Stimulated activated CD4-positive, alpha-beta T cell treated with anti-CD3 and anti-CD28 coated beads, TNF-alpha, amount 100 ng/mL, for 4 hours (primary cell): ENCODE measurements around the gene INPP5J.
"Not testable (repeated sequence)": the region's sequence is repeated elsewhere in the genome, so short reads cannot be mapped to it uniquely, and the experiment has no call there.

Experiments
- DNase-seq, 3 experiments: peaks; one replicate each; pipeline ENCODE4 v3.0.0-alpha.2; 2020; ENCODE audit warnings: low read depth in 3 of 3

INPP5J gene

GRCh38 chr22:31122532-31123291 is at the start of gene INPP5J:
TSS of gene INPP5J (plus strand) at chr22:31122966. CDS start at chr22:31123015, 49 bp downstream.
- no peak for DNase-seq

- not testable (repeated sequence) for DNase-seq
Measured at GRCh38 chr22:31073125-31073524, 49.6 kb upstream of the INPP5J start.

GRCh38 chr22:31073545-31074145 is 49.1 kb upstream of the INPP5J start:
- not testable (repeated sequence) for DNase-seq

- no peak for DNase-seq
Measured at GRCh38 chr22:31075961-31076360, 46.8 kb upstream of the INPP5J start.

- no peak for DNase-seq
Measured at GRCh38 chr22:31077681-31078080, 45.1 kb upstream of the INPP5J start.

- DNase-seq: not testable (repeated sequence)
Measured at GRCh38 chr22:31078389-31078788, 44.4 kb upstream of the INPP5J start.

GRCh38 chr22:31079095-31079642 is 43.6 kb upstream of the INPP5J start:
- DNase-seq: no peak

GRCh38 chr22:31080164-31080847 is 42.5 kb upstream of the INPP5J start:
- no peak for DNase-seq

- peak; percentile 74 to 84 (median 79) for DNase-seq
Measured at GRCh38 chr22:31080848-31081649, 41.7 kb upstream of the INPP5J start, which contains the start of gene SMTN. TSS of gene SMTN (plus strand) at chr22:31081318. CDS start at chr22:31083259, 1,941 bp downstream.

- no peak for DNase-seq
Measured at GRCh38 chr22:31081963-31082605, 40.7 kb upstream of the INPP5J start.

- DNase-seq: peak; percentile 31 to 52 (median 39)
Measured at GRCh38 chr22:31082606-31083376, 40.0 kb upstream of the INPP5J start.

- DNase-seq: no peak
Measured at GRCh38 chr22:31083377-31083768, 39.4 kb upstream of the INPP5J start.

GRCh38 chr22:31083923-31084810 is 38.6 kb upstream of the INPP5J start:
- DNase-seq: no peak

GRCh38 chr22:31084811-31085492 is 37.8 kb upstream of the INPP5J start:
- DNase-seq: peak; percentile 79 to 85 (median 81)

- no peak for DNase-seq
Measured at GRCh38 chr22:31085493-31085824, 37.3 kb upstream of the INPP5J start.

GRCh38 chr22:31085928-31086327 is 36.8 kb upstream of the INPP5J start:
- no peak for DNase-seq

- no peak for DNase-seq
Measured at GRCh38 chr22:31086703-31087330, 35.9 kb upstream of the INPP5J start.

GRCh38 chr22:31087744-31088215 is 35.0 kb upstream of the INPP5J start:
- DNase-seq: no peak
